Measurements from ENCODE around the gene ZSCAN25. TPM values are rescaled to one million over a fixed set of nuclear protein-coding genes. Genes with fewer than 3 reads are reported as not detected.

The ZSCAN25 gene
- total RNA-seq, 2 donors from 2014 or later = 12.7 to 25.7 TPM

DNA sequence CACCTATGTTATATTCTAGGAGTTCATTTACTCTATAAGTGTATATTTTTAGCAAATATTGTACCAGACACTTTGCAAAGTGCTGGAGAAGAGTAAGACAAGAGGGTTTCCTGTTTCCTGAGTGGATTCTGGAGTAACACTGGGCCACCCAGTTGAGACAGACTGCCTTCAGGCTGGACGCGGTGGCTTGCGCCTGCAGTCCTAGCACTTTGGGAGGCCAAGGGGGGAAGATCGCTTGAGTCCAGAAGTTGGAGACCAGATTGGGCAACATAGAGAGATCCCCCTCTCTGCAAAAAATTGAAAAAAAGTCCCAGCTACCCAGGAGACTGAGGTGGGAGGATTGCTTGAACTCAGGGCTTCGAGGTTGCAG, 772 bp upstream of the ZSCAN25 start:
- intact Hi-C loops (cut with DNase I) = no loop called here

DNA sequence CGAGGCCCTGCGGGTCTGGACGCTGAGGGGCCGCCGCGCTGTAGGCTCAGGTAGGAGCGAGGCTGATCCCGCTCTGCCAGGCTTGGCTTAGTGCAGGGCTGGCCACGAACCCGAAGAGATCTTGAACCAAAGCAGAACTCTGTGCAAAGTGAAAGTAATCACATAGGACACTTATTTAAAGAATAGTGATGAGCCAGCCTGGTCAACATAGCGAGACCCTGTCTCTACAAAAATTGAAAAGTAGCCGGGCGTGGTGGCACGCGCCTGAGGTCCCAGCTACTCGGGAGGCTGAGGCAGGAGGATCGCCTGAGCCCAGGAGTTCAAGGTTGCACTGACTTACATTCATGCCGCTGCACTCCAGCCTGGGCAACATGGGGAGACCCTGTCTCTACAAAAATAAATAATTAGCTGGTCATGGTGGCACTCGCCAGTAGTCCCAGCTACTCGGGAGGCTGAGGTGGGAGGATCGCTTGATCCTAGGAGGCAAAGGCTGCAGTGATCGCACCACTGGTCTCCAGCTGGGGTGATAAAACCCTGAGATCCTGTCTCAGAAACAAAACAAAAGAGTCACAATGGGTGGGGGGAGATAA, 541 bp downstream of the ZSCAN25 start:
- WGBS, 2 donors = 6 to 13% methylated on average over 14 to 22 of the region's 22 CpGs

More for the DNA sequence above, 772 bp upstream of the ZSCAN25 start:
- H3K4me3 ChIP-seq = no peak overlapping the region
- DNase-seq = no peak
- no peak for ATAC-seq
- peaks cover 16% of the 10 kb centered on the region for H3K4me1 ChIP-seq
- no peaks in the 10 kb centered on the region for H3K27me3 ChIP-seq
- TF ChIP-seq, protein P1, sequence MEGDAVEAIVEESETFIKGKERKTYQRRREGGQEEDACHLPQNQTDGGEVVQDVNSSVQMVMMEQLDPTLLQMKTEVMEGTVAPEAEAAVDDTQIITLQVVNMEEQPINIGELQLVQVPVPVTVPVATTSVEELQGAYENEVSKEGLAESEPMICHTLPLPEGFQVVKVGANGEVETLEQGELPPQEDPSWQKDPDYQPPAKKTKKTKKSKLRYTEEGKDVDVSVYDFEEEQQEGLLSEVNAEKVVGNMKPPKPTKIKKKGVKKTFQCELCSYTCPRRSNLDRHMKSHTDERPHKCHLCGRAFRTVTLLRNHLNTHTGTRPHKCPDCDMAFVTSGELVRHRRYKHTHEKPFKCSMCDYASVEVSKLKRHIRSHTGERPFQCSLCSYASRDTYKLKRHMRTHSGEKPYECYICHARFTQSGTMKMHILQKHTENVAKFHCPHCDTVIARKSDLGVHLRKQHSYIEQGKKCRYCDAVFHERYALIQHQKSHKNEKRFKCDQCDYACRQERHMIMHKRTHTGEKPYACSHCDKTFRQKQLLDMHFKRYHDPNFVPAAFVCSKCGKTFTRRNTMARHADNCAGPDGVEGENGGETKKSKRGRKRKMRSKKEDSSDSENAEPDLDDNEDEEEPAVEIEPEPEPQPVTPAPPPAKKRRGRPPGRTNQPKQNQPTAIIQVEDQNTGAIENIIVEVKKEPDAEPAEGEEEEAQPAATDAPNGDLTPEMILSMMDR (IDR thresholded peaks at IDR 0.05) = no peak
- no peak for TF ChIP-seq POLR2A (IDR thresholded peaks at IDR 0.05)
- peak overlapping the region in 2 of 4 donors; percentile 83 to 92 for H3K27ac ChIP-seq
- whole genome bisulfite sequencing, 2 donors = 87 to 89% methylated on average over 5 of the region's 5 CpGs
- peaks cover 9 to 15% of the 10 kb centered on the region in 2 donors for H3K36me3 ChIP-seq (replicated peaks in 1 of 2; ENCODE audit: insufficient read depth in 1 of 2, low read depth in 2 of 2)
- no peaks in the 10 kb centered on the region for H3K9me3 ChIP-seq

DNA sequence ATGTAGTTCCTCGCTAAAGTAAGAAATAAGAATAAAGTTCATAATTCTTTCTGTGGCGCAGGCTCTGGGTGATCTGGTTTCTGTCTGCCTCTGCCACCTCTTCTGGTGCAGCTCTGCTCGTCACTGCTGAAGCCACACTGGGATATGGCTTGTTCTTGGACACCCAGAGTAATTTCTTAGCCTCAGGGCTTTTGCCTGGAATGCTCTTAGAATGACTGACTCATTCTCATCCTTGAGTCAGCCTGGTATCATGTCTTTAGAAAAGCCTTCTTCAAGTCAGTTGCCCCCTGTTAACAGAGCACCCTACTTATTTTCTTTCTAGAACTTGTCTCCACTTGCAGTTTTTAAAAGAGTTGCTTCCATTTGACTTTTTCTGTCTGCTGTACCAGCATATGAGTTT, 2.0 kb downstream of the ZSCAN25 start:
- ATAC-seq = no peak
- H3K4me3 ChIP-seq = no peak overlapping the region
- no peak overlapping the region for H3K27ac ChIP-seq
- H3K27me3 ChIP-seq = no peaks in the 10 kb centered on the region
- peaks cover 16% of the 10 kb centered on the region for H3K4me1 ChIP-seq
- intact Hi-C loops (cut with DNase I) = no loop called here
- TF ChIP-seq POLR2A (IDR thresholded peaks at IDR 0.05) = no peak
- TF ChIP-seq, protein P1 (IDR thresholded peaks at IDR 0.05) = no peak
- WGBS, 2 donors = 92 to 98% methylated on average over 3 of the region's 3 CpGs
- peaks cover 9 to 33% of the 10 kb centered on the region in 2 donors for H3K36me3 ChIP-seq (replicated peaks in 1 of 2; ENCODE audit: insufficient read depth in 1 of 2, low read depth in 2 of 2)
- no peak for DNase-seq
- H3K9me3 ChIP-seq = no peaks in the 10 kb centered on the region

More for the DNA sequence above, 541 bp downstream of the ZSCAN25 start:
- no peaks in the 10 kb centered on the region for H3K27me3 ChIP-seq
- ATAC-seq (no peak), DNase-seq (no peak)
- no peak for TF ChIP-seq POLR2A (IDR thresholded peaks at IDR 0.05)
- TF ChIP-seq, protein P1 (IDR thresholded peaks at IDR 0.05) = no peak
- H3K4me3 ChIP-seq = peak overlapping the region; percentile 93 to 99
- H3K36me3 ChIP-seq (replicated peaks in 1 of 2; ENCODE audit: insufficient read depth in 1 of 2, low read depth in 2 of 2) = peaks cover 9 to 24% of the 10 kb centered on the region in 2 donors
- intact Hi-C loops (cut with DNase I) = no loop called here
- H3K4me1 ChIP-seq = peaks cover 16% of the 10 kb centered on the region
- no peaks in the 10 kb centered on the region for H3K9me3 ChIP-seq
- peak overlapping the region; percentile 70 to 92 (median 85) for H3K27ac ChIP-seq

DNA sequence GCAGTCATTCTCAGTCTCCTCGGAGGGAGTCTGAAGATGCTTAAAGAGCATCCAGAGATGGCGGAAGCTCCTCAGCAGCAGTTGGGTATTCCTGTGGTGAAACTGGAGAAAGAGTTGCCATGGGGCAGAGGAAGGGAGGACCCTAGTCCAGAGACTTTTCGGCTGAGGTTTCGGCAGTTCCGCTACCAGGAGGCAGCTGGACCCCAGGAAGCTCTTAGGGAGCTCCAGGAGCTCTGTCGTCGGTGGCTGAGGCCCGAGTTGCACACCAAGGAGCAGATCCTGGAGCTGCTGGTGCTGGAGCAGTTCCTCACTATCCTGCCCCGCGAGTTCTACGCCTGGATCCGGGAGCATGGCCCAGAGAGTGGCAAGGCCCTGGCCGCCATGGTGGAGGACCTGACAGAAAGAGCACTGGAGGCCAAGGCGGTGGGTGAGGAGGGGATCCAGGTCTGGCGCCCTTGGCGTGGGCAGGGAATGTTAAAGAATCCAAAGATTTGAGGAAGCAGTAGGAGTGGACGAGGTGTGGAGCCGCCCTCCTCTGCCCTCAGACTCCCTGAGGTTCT, 2.9 kb downstream of the ZSCAN25 start:
- Histone ChIP-seq H3K4me1 (peaks cover 16% of the 10 kb centered on the region), H3K9me3 (no peaks in the 10 kb centered on the region), H3K36me3 (replicated peaks in 1 of 2; ENCODE audit: insufficient read depth in 1 of 2, low read depth in 2 of 2) (peaks cover 9 to 40% of the 10 kb centered on the region in 2 donors), H3K27ac (no peak overlapping the region), H3K4me3 (no peak overlapping the region), H3K27me3 (no peaks in the 10 kb centered on the region)
- no peak for ATAC-seq
- DNase-seq = no peak
- intact Hi-C loops (cut with DNase I) = no loop called here
- WGBS, 2 donors = 91 to 93% methylated on average over 14 to 16 of the region's 18 CpGs
- TF ChIP-seq POLR2A (IDR thresholded peaks at IDR 0.05) = no peak
- TF ChIP-seq, protein P1 (IDR thresholded peaks at IDR 0.05) = no peak

DNA sequence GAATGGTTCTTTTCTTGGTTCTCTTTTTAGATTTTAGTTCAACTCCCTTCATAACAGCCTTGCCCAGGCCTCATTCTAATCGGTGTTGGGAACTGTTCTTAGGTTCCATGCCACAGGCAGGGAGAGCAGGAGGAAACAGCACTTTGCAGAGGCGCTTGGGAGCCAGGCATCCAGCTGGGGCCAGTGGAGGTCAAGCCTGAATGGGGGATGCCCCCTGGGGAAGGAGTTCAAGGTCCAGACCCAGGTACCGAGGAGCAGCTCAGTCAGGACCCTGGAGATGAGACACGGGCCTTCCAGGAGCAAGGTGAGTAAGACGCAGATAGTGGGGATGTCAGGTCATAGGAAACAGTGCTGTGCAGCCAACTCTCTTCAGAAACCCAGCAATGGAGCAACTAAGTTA, 4.5 kb downstream of the ZSCAN25 start:
- DNase-seq = no peak
- peaks cover 11% of the 10 kb centered on the region for H3K4me1 ChIP-seq
- 88 to 89% methylated on average over 5 of the region's 5 CpGs for WGBS, 2 donors
- H3K36me3 ChIP-seq (replicated peaks in 1 of 2; ENCODE audit: insufficient read depth in 1 of 2, low read depth in 2 of 2) = peaks cover 9 to 52% of the 10 kb centered on the region in 2 donors
- intact Hi-C loops (cut with DNase I) = no loop called here
- no peak overlapping the region for H3K27ac ChIP-seq
- H3K9me3 ChIP-seq = no peaks in the 10 kb centered on the region
- TF ChIP-seq, protein P1 (IDR thresholded peaks at IDR 0.05) = no peak
- TF ChIP-seq POLR2A (IDR thresholded peaks at IDR 0.05) = no peak
- no peaks in the 10 kb centered on the region for H3K27me3 ChIP-seq
- no peak overlapping the region for H3K4me3 ChIP-seq
- ATAC-seq = no peak
